Measurements from ENCODE around the gene PXDN.
"Not testable (repeated sequence)": the region's sequence is repeated elsewhere in the genome, so short reads cannot be mapped to it uniquely, and the experiment has no call there.

PXDN gene

GRCh38 chr2:1681323-1682180 is 62.8 kb downstream of the PXDN start:
- DNase-seq (ENCODE audit: low read depth), result no peak

- no peak for DNase-seq (ENCODE audit: low read depth)
Observed at GRCh38 chr2:1681017-1681318, 63.3 kb downstream of the PXDN start.

- DNase-seq (ENCODE audit: low read depth), result no peak
Observed at GRCh38 chr2:1680222-1681016, 63.9 kb downstream of the PXDN start.

- not testable (repeated sequence) for DNase-seq (ENCODE audit: low read depth)
Observed at GRCh38 chr2:1679488-1680039, 64.8 kb downstream of the PXDN start.

GRCh38 chr2:1679065-1679464 is 65.2 kb downstream of the PXDN start:
- not testable (repeated sequence) for DNase-seq (ENCODE audit: low read depth)

- no peak for DNase-seq (ENCODE audit: low read depth)
Observed at GRCh38 chr2:1678609-1679008, 65.7 kb downstream of the PXDN start.

- DNase-seq (ENCODE audit: low read depth), result no peak
Observed at GRCh38 chr2:1677821-1678165, 66.5 kb downstream of the PXDN start.

- no peak for DNase-seq (ENCODE audit: low read depth)
Observed at GRCh38 chr2:1676913-1677820, 67.1 kb downstream of the PXDN start.

- no peak for DNase-seq (ENCODE audit: low read depth)
Observed at GRCh38 chr2:1676091-1676912, 68.0 kb downstream of the PXDN start.

- no peak for DNase-seq (ENCODE audit: low read depth)
Observed at GRCh38 chr2:1675633-1676032, 68.7 kb downstream of the PXDN start.

- no peak for DNase-seq (ENCODE audit: low read depth)
Observed at GRCh38 chr2:1674766-1675397, 69.4 kb downstream of the PXDN start.

- DNase-seq (ENCODE audit: low read depth), result no peak
Observed at GRCh38 chr2:1674276-1674675, 70.0 kb downstream of the PXDN start.

GRCh38 chr2:1673160-1673944 is 71.0 kb downstream of the PXDN start:
- no peak for DNase-seq (ENCODE audit: low read depth)

GRCh38 chr2:1672738-1673137 is 71.6 kb downstream of the PXDN start:
- no peak for DNase-seq (ENCODE audit: low read depth)

GRCh38 chr2:1671916-1672315 is 72.4 kb downstream of the PXDN start:
- no peak for DNase-seq (ENCODE audit: low read depth)

GRCh38 chr2:1670636-1671035 is 73.7 kb downstream of the PXDN start:
- DNase-seq (ENCODE audit: low read depth), result no peak

- no peak for DNase-seq (ENCODE audit: low read depth)
Observed at GRCh38 chr2:1665761-1666505, 78.4 kb downstream of the PXDN start.

GRCh38 chr2:1664698-1665097 is 79.6 kb downstream of the PXDN start:
- DNase-seq (ENCODE audit: low read depth), result no peak

- no peak for DNase-seq (ENCODE audit: low read depth)
Observed at GRCh38 chr2:1664076-1664605, 80.2 kb downstream of the PXDN start.
